GM12878 (cell line): Measurements from ENCODE around the gene PRR14L. TPM values are rescaled to one million over a fixed set of nuclear protein-coding genes. Genes with fewer than 3 reads are reported as not detected.
A peak's percentile ranks its signal among the peaks of the same experiment; 100 is the strongest.

Experiments used
- ATAC-seq: fragments of 200-7000 bp; cut with Tn5 transposase; 3 replicates; pipeline ENCODE4 v1.9.1; 2020; ENCODE audit warnings: mild to moderate bottlenecking, moderate library complexity
- BruUV-seq: library from RNA; stranded (reverse); fragments of 400-500 nt; replicated peaks from 2 replicates; lab custom pipeline; 2021; lab: Mats Ljungman, UMichigan
- CTCF ChIA-PET: fragments of 300-600 bp; sonication (Branson Sonifier 250); formaldehyde crosslinking; extraction: SDS; loops from one replicate; lab custom pipeline; 2021; ENCODE audit warnings: inconsistent platforms; lab: Yijun Ruan, JAX
- POLR2A ChIA-PET: fragments of 350-600 bp; formaldehyde crosslinking; extraction: SDS; loops from one replicate; lab custom pipeline; 2021; ENCODE audit warnings: inconsistent platforms; lab: Charles Lee
- RAD21 ChIA-PET: fragments of 300-600 bp; sonication (Branson Sonifier 250); formaldehyde crosslinking; loops from one replicate; lab custom pipeline; 2023; ENCODE audit warnings: antibody characterized with exemption; ENCODE audit not compliant: unreplicated experiment; lab: Charles Lee
- SMC1A ChIA-PET: fragments of 300-600 bp; sonication (Branson Sonifier 250); formaldehyde crosslinking; loops from one replicate; lab custom pipeline; 2023; ENCODE audit not compliant: unreplicated experiment, uncharacterized antibody; lab: Charles Lee
- DNase-seq: peaks from one replicate; pipeline ENCODE4 v3.0.0-alpha.2; 2011; ENCODE audit warnings: low read depth, low spot score
- FAIRE-seq: peaks from 3 replicates; lab custom pipeline; 2011; peaks lifted over from hg19 to GRCh38; lab: Jason Lieb, UNC
- H2AFZ ChIP-seq: 2 replicates; pipeline ENCODE4 v1.6.0; 2011; ENCODE audit warnings: low read depth, low read length, control low read depth; ENCODE audit not compliant: control insufficient read depth
- H3K27ac ChIP-seq: 2 replicates; pipeline ENCODE4 v1.5.1; 2011; ENCODE audit warnings: control low read depth; ENCODE audit not compliant: control insufficient read depth, insufficient read depth
- H3K27me3 ChIP-seq, 2 experiments: replicated peaks in 1 of 2; 2 replicates each; pipeline versions ENCODE4 v1.6.0 to v1.6.1; 2011; ENCODE audit warnings: low read length in 1 of 2; ENCODE audit not compliant: control insufficient read depth in 2 of 2, insufficient read depth in 2 of 2
- H3K36me3 ChIP-seq, 2 experiments: 2 replicates each; pipeline ENCODE4 v1.5.1; 2011; ENCODE audit warnings: low read length in 1 of 2; ENCODE audit not compliant: control insufficient read depth in 2 of 2, insufficient read depth in 2 of 2
- H3K4me1 ChIP-seq: 2 replicates; pipeline ENCODE4 v1.6.1; 2011; ENCODE audit warnings: mild to moderate bottlenecking, low read length, moderate library complexity, mixed read lengths; ENCODE audit not compliant: control insufficient read depth, insufficient read depth
- H3K4me2 ChIP-seq: 2 replicates; pipeline ENCODE4 v1.6.0; 2011; ENCODE audit warnings: control low read depth; ENCODE audit not compliant: control insufficient read depth, insufficient read depth
- H3K4me3 ChIP-seq: fragments of 200-600 bp; sonication (generic); 2 replicates; pipeline ENCODE4 v1.5.1; 2016
- H3K79me2 ChIP-seq: 2 replicates; pipeline ENCODE4 v1.6.0; 2011; ENCODE audit warnings: low read length; ENCODE audit not compliant: control insufficient read depth, insufficient read depth
- H3K9ac ChIP-seq: 2 replicates; pipeline ENCODE4 v1.8.0; 2011; ENCODE audit warnings: low read length, control low read depth, mixed read lengths; ENCODE audit not compliant: control insufficient read depth, insufficient read depth
- H3K9me3 ChIP-seq: replicated peaks from 3 replicates; pipeline ENCODE4 v1.5.1; 2011; ENCODE audit warnings: mild to moderate bottlenecking, low read length; ENCODE audit not compliant: control insufficient read depth, insufficient read depth
- H4K20me1 ChIP-seq: 2 replicates; pipeline ENCODE4 v1.6.0; 2011; ENCODE audit not compliant: control insufficient read depth, insufficient read depth
- ETV6 ChIP-seq, 2 experiments: fragments of 450-650 bp in 1 of 2; IDR thresholded peaks in 1 of 2; conservative IDR thresholded peaks in 1 of 2; 2 replicates each; pipeline ENCODE4 v1.6.1; 2014; ENCODE audit warnings: antibody characterized with exemption in 1 of 2, borderline replicate concordance in 1 of 2, low read depth in 1 of 2, mild to moderate bottlenecking in 1 of 2, moderate library complexity in 1 of 2
- IKZF2 ChIP-seq, 2 experiments: fragments of 450-650 bp; IDR thresholded peaks; 2 replicates each; pipeline ENCODE4 v1.6.1; 2017; ENCODE audit warnings: mild to moderate bottlenecking in 2 of 2, moderate library complexity in 2 of 2
- IRF4 ChIP-seq: IDR thresholded peaks from 2 replicates; pipeline ENCODE4 v1.6.1; 2011; ENCODE audit warnings: low read depth, low read length
- KAT2A ChIP-seq: conservative IDR thresholded peaks from 2 replicates; pipeline ENCODE4 v1.6.1; 2011; ENCODE audit warnings: low read depth, low read length; ENCODE audit not compliant: control insufficient read depth
- MEF2B ChIP-seq: fragments of 450-650 bp; IDR thresholded peaks from 2 replicates; pipeline ENCODE4 v1.6.1; 2018; ENCODE audit warnings: mild to moderate bottlenecking, moderate library complexity; ENCODE audit not compliant: partially characterized antibody, poor library complexity, severe bottlenecking
- POLR2A ChIP-seq: IDR thresholded peaks from 2 replicates; pipeline ENCODE4 v1.6.1; 2011; ENCODE audit warnings: low read depth, mild to moderate bottlenecking, low read length
- RB1 ChIP-seq: fragments of 450-650 bp; formaldehyde crosslinking; IDR thresholded peaks from 2 replicates; pipeline ENCODE4 v1.6.1; 2017; ENCODE audit warnings: mild to moderate bottlenecking, borderline replicate concordance
- SIN3A ChIP-seq: IDR thresholded peaks from 2 replicates; pipeline ENCODE4 v1.6.1; 2012; ENCODE audit warnings: low read depth, low read length, improper control_type of control experiment
- SMC3 ChIP-seq: IDR thresholded peaks from 2 replicates; pipeline ENCODE4 v1.6.1; 2011; ENCODE audit warnings: low read length, improper control_type of control experiment, borderline replicate concordance
- TAF1 ChIP-seq: IDR thresholded peaks from 2 replicates; pipeline ENCODE4 v1.6.1; 2011; ENCODE audit warnings: mild to moderate bottlenecking, low read depth, low read length, borderline replicate concordance
- ZNF24 ChIP-seq: fragments of 450-650 bp; IDR thresholded peaks from 2 replicates; pipeline ENCODE4 v1.6.1; 2017; ENCODE audit warnings: antibody characterized with exemption, mild to moderate bottlenecking
- ZZZ3 ChIP-seq: IDR thresholded peaks from 2 replicates; pipeline ENCODE4 v1.6.1; 2011; ENCODE audit warnings: low read depth; ENCODE audit not compliant: control insufficient read depth, insufficient read length
- WGBS: methylation state at CpG from one replicate; pipeline ENCODE4 v1.1.6; 2016; ENCODE audit warnings: low lambda C conversion rate; ENCODE audit not compliant: insufficient replicate concordance, insufficient coverage; ENCODE audit errors: missing lambda C conversion rate; 5-methylcytosine and 5-hydroxymethylcytosine counted together
- in situ Hi-C: fragments of 300-500 bp; cut with MboI; formaldehyde crosslinking; loops from 9 replicates; pipeline ENCODE4 v1.14.3; 2018; ENCODE audit warnings: mixed read lengths
- intact Hi-C: fragments of 100-400 bp; cut with micrococcal nuclease; formaldehyde crosslinking; loops from one replicate; pipeline ENCODE4 v1.14.2; 2022; ENCODE audit not compliant: unreplicated experiment
- polyA plus RNA-seq, 11 experiments: library from polyadenylated mRNA; depleted of rRNA in 4 of 11; unstranded in 6 of 11; stranded (reverse) in 5 of 11; fragments of >200 nt; fragmentation: Nextera tagmentation in 4 of 11; fragmentation: Illumina TruSeq in 1 of 11; extraction: Ambion mirVana in 4 of 11; extraction: Trizol in 1 of 11; gene quantifications; 1 replicate in 1 of 11; 2 replicates in 10 of 11; pipeline versions ENCODE4 v1.2.1 to v1.2.3, GENCODE V29; 2011 to 2016; ENCODE audit warnings: inconsistent platforms in 2 of 11, missing spikeins in 2 of 11, low read depth in 1 of 11
- total RNA-seq, 4 experiments: library from RNA; depleted of rRNA in 3 of 4; stranded (reverse); fragments of >200 nt in 3 of 4; fragmentation: Illumina TruSeq in 1 of 4; extraction: Trizol in 1 of 4; gene quantifications; 2 replicates each; pipeline versions ENCODE4 v1.2.1 to v1.2.3, GENCODE V29; 2013 to 2021
- TF ChIP-seq, protein P1 (sequence below): IDR thresholded peaks from 2 replicates; pipeline ENCODE4 v1.6.1; 2012; ENCODE audit warnings: low read depth, low read length, improper control_type of control experiment
- TF ChIP-seq, protein P2 (sequence below): fragments of 450-650 bp; IDR thresholded peaks from 2 replicates; pipeline ENCODE4 v1.6.1; 2017; ENCODE audit warnings: mild to moderate bottlenecking, moderate library complexity

Gene PRR14L
- total and polyA plus RNA-seq, 10 of the 15 experiments (the other 5 are each of a cell fraction or from before 2014, with no cell fraction given) = 4.2 to 49.0 (median 21.4) TPM

DNA sequence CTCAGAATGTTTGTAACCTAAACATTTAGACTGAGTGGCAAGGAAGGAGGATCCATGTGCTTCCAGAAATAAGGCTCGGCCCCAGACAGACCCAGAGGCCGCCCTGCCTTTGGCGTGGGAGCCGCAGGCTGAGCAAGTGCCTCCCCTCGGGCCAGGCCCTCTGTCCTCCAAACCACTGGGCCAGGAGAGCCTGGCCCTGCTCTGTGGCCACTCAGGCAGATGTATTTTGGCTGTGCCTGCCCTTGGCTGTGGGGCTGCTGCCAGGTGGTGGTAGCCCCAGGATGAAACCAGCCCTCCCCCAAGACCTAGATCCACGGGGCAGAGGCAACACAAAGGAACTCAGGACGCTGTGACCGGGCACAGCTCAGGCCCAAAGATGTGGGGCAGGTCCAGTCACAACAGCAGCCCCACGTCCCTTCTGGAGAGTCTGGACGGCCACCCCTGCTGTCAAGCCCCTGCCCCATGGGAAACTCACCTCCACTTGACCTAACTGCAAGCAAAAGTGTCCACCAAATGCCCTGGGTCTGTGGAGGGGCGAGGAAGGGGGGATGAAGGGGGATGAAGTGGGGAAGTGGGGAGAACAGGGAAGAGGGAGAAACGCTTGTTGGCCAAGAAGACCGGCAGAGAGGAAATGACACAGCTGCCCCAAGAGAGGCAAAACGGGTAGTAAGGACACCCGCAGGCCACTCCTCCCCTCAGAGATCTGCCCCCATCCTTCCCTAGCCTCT, 111.9 kb downstream of the PRR14L start:
- intact Hi-C loops (no loop called here), in situ Hi-C loops (loop anchor here (5.0 kb wide), 2 partner anchors 146 to 286 kb away; no protein-coding TSS in a partner anchor)
- peak; percentile 83 for ATAC-seq
- SMC1A ChIA-PET = interaction anchor here (0.6 to 8.5 kb wide), 13 partner anchors 9 to 293 kb away, joined by 3 to 88 read pairs (median 4); partner anchors contain the start of gene PISD
- no peaks in the 10 kb centered on the region for H4K20me1 ChIP-seq
- H3K9me3 ChIP-seq = no peaks in the 10 kb centered on the region; the same call in 2 of the 3 replicates
- DNase-seq = no peak
- FAIRE-seq = peak; percentile 75
- RAD21 ChIA-PET = interaction anchor here (0.6 to 7.4 kb wide), 14 partner anchors 9 to 186 kb away, joined by 3 to 49 read pairs (median 4); partner anchors contain the start of gene PISD
- peak overlapping the region; percentile 71 for H3K4me3 ChIP-seq
- BruUV-seq = TSS peak; percentile 92
- POLR2A ChIA-PET = interaction anchor here (0.6 to 5.4 kb wide), 14 partner anchors 9 to 1819 kb away, joined by 3 to 28 read pairs (median 4); partner anchors contain the start of gene PISD
- H3K27me3 ChIP-seq = no peaks in the 10 kb centered on the region
- H3K4me2 ChIP-seq = peak overlapping the region; percentile 100
- WGBS = 0% methylated on average over 14 of the region's 15 CpGs
- CTCF ChIA-PET = interaction anchor here (0.7 to 6.8 kb wide), 13 partner anchors 8 to 303 kb away, joined by 3 to 51 read pairs (median 6); partner anchors contain the start of genes DEPDC5 and PISD
- peak overlapping the region; percentile 84 for H3K9ac ChIP-seq
- H3K27ac ChIP-seq = peak overlapping the region; percentile 98
- H3K36me3 ChIP-seq = no peaks in the 10 kb centered on the region; a peak in 2 of 4 replicates
- H3K4me1 ChIP-seq = peaks cover 52% of the 10 kb centered on the region
- peaks cover 66% of the 10 kb centered on the region for H3K79me2 ChIP-seq
- peak overlapping the region; percentile 10; the same call in 1 of the 2 replicates for H2AFZ ChIP-seq
- TF ChIP-seq IKZF2 (IDR thresholded peaks at IDR 0.05) (peak; percentile 58 to 69; a peak in 2 of 4 replicates), ZZZ3 (no peak), ZNF24 (no peak), SIN3A (0 out of 2 replicates have a peak, but pooled peaks have one; percentile 20), IRF4 (0 out of 2 replicates have a peak, but pooled peaks have one; percentile 38), RB1 (0 out of 2 replicates have a peak, but pooled peaks have one; percentile 3), MEF2B (peak; percentile 65), ETV6 (conservative IDR thresholded peaks at IDR 0.05 in 1 of 2, IDR thresholded peaks at IDR 0.05 in 1 of 2; ENCODE audit: borderline replicate concordance in 1 of 2, low read depth in 1 of 2) (no peak), KAT2A (no peak), SMC3 (0 out of 2 replicates have a peak, but pooled peaks have one; percentile 5), TAF1 (peak; percentile 67; the same call in 1 of the 2 replicates), POLR2A (0 out of 2 replicates have a peak, but pooled peaks have one; percentile 56)
- TF ChIP-seq, protein P1, sequence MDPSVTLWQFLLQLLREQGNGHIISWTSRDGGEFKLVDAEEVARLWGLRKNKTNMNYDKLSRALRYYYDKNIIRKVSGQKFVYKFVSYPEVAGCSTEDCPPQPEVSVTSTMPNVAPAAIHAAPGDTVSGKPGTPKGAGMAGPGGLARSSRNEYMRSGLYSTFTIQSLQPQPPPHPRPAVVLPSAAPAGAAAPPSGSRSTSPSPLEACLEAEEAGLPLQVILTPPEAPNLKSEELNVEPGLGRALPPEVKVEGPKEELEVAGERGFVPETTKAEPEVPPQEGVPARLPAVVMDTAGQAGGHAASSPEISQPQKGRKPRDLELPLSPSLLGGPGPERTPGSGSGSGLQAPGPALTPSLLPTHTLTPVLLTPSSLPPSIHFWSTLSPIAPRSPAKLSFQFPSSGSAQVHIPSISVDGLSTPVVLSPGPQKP = 0 out of 2 replicates have a peak, but pooled peaks have one; percentile 16
- TF ChIP-seq, protein P2, sequence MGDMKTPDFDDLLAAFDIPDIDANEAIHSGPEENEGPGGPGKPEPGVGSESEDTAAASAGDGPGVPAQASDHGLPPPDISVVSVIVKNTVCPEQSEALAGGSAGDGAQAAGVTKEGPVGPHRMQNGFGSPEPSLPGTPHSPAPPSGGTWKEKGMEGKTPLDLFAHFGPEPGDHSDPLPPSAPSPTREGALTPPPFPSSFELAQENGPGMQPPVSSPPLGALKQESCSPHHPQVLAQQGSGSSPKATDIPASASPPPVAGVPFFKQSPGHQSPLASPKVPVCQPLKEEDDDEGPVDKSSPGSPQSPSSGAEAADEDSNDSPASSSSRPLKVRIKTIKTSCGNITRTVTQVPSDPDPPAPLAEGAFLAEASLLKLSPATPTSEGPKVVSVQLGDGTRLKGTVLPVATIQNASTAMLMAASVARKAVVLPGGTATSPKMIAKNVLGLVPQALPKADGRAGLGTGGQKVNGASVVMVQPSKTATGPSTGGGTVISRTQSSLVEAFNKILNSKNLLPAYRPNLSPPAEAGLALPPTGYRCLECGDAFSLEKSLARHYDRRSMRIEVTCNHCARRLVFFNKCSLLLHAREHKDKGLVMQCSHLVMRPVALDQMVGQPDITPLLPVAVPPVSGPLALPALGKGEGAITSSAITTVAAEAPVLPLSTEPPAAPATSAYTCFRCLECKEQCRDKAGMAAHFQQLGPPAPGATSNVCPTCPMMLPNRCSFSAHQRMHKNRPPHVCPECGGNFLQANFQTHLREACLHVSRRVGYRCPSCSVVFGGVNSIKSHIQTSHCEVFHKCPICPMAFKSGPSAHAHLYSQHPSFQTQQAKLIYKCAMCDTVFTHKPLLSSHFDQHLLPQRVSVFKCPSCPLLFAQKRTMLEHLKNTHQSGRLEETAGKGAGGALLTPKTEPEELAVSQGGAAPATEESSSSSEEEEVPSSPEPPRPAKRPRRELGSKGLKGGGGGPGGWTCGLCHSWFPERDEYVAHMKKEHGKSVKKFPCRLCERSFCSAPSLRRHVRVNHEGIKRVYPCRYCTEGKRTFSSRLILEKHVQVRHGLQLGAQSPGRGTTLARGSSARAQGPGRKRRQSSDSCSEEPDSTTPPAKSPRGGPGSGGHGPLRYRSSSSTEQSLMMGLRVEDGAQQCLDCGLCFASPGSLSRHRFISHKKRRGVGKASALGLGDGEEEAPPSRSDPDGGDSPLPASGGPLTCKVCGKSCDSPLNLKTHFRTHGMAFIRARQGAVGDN = peak; percentile 36; the same call in 1 of the 2 replicates
